H1 (cell line): ENCODE measurements around the gene MEGF11. TPM values are rescaled to one million over a fixed set of nuclear protein-coding genes. Genes with fewer than 3 reads are reported as not detected.

Experiments used
- CHD7 ChIP-seq: fragments of 300-600 bp; sonication (generic); IDR thresholded peaks from 2 replicates; pipeline ENCODE4 v1.7.1; 2012; ENCODE audit warnings: low read length, moderate library complexity, mild to moderate bottlenecking, inconsistent platforms; ENCODE audit not compliant: insufficient replicate concordance
- polyA plus RNA-seq, 7 experiments: library from polyadenylated mRNA; depleted of rRNA in 3 of 7; stranded (reverse) in 5 of 7; unstranded in 2 of 7; fragments of >200 nt in 5 of 7; fragments of 200-250 nt in 2 of 7; gene quantifications; 1 replicate in 5 of 7; 2 replicates in 1 of 7; 4 replicates in 1 of 7; pipeline versions ENCODE4 v1.2.1 to v1.2.3, GENCODE V29; 2011 to 2013; ENCODE audit warnings: missing spikeins in 2 of 7, mixed read lengths in 2 of 7
- total RNA-seq: library from RNA; stranded (reverse); fragmentation: NEBNext Ultra II Directional; extraction: Animal tissue kit (Norgen Biotek cat#: 25700); gene quantifications from 2 replicates; pipeline ENCODE4 v1.2.1, GENCODE V29; 2021

MEGF11 gene
- total and polyA plus RNA-seq, 2 of the 8 experiments (the other 6 are each of a cell fraction or from before 2014, with no cell fraction given): 4.4 to 4.8 TPM

DNA sequence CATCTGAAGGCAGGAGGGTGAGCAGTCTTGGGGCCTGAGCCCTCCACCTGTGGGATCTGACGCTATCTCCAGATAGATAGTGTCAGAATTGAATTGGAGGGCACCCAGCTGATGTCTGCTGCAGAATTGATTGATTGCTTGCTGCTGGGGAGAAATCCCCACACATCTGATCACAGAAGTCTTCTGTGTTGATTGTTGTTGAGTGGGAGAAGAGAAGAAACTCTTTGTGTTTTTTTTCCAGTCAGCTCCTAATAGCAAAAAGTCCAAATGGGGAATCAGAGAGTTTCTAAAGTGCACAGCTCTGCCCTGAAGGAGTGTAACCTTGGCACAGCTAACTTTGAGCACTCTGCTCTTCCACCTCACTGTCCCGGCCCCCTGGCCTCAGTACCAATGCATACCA is 318.2 kb downstream of the MEGF11 start (continued):
- TF ChIP-seq CHD7: no peak
- TF ChIP-seq, all 59 proteins: peak for 0
